IMR-90 (cell line): ENCODE data around the gene SCLY. TPM values are rescaled to one million over a fixed set of nuclear protein-coding genes. Genes with fewer than 3 reads are reported as not detected.
A peak's percentile ranks its signal among the peaks of the same experiment; 100 is the strongest.

Experiments used
- ATAC-seq: fragments of 200-7000 bp; cut with Tn5 transposase; 2 replicates; pipeline ENCODE4 v1.9.1; 2020; ENCODE audit warnings: low read depth, mild to moderate bottlenecking, moderate library complexity
- BruUV-seq: library from RNA; stranded (reverse); fragments of 400-500 nt; replicated peaks from 2 replicates; lab custom pipeline; 2021; lab: Mats Ljungman, UMichigan
- CTCF ChIA-PET: fragments of 300-600 bp; formaldehyde crosslinking; extraction: SDS; loops from one replicate; lab custom pipeline; 2021; ENCODE audit warnings: antibody characterized with exemption; lab: Yijun Ruan, JAX
- POLR2A ChIA-PET: fragments of 300-600 bp; sonication (Branson Sonifier 250); formaldehyde crosslinking; loops from one replicate; lab custom pipeline; 2022; ENCODE audit warnings: antibody characterized with exemption; ENCODE audit not compliant: unreplicated experiment; lab: Charles Lee
- DNase-seq: peaks from one replicate; pipeline ENCODE4 v3.0.0; 2013
- H2AFZ ChIP-seq: replicated peaks from 2 replicates; pipeline ENCODE3; 2013; ENCODE audit warnings: low read length, mild to moderate bottlenecking; ENCODE audit not compliant: poor library complexity
- H2AK5ac ChIP-seq: 2 replicates; pipeline ENCODE4 v1.6.1; 2013; ENCODE audit warnings: low read depth, low read length, inconsistent platforms
- H2AK9ac ChIP-seq: replicated peaks from 2 replicates; pipeline ENCODE3; 2013; ENCODE audit warnings: mild to moderate bottlenecking, low read depth, low read length, moderate library complexity; ENCODE audit not compliant: poor library complexity
- H2BK120ac ChIP-seq: 2 replicates; pipeline ENCODE4 v1.6.1; 2013; ENCODE audit warnings: low read depth, low read length, inconsistent platforms
- H2BK15ac ChIP-seq: 3 replicates; pipeline ENCODE4 v1.6.1; 2013; ENCODE audit warnings: low read depth, low read length, inconsistent platforms
- H2BK20ac ChIP-seq: 2 replicates; pipeline ENCODE4 v1.6.1; 2013; ENCODE audit warnings: low read depth, mild to moderate bottlenecking, inconsistent platforms, low read length, moderate library complexity
- H2BK5ac ChIP-seq: 2 replicates; pipeline ENCODE4 v1.6.1; 2013; ENCODE audit warnings: mild to moderate bottlenecking, low read depth, low read length, inconsistent platforms; ENCODE audit not compliant: poor library complexity, severe bottlenecking
- H3K14ac ChIP-seq: replicated peaks from 2 replicates; pipeline ENCODE4 v1.6.1; 2013; ENCODE audit warnings: low read depth, low read length, inconsistent platforms
- H3K18ac ChIP-seq: 2 replicates; pipeline ENCODE4 v1.6.1; 2013; ENCODE audit warnings: low read depth, low read length, control low read depth
- H3K23ac ChIP-seq: 2 replicates; pipeline ENCODE4 v1.6.1; 2013; ENCODE audit warnings: low read depth, low read length, inconsistent platforms
- H3K27ac ChIP-seq: 2 replicates; pipeline ENCODE4 v1.5.1; 2013; ENCODE audit warnings: mild to moderate bottlenecking, control low read depth, low read length; ENCODE audit not compliant: insufficient read depth
- H3K27me3 ChIP-seq: 2 replicates; pipeline ENCODE4 v1.6.1; 2013; ENCODE audit warnings: low read length; ENCODE audit not compliant: control insufficient read depth, insufficient read depth
- H3K36me3 ChIP-seq: 2 replicates; pipeline ENCODE4 v1.6.1; 2013; ENCODE audit warnings: low read length, mixed read lengths; ENCODE audit not compliant: control insufficient read depth, insufficient read depth
- H3K4ac ChIP-seq: 2 replicates; pipeline ENCODE4 v1.6.1; 2013; ENCODE audit warnings: low read depth, low read length, inconsistent platforms
- H3K4me1 ChIP-seq: 2 replicates; pipeline ENCODE4 v1.6.1; 2013; ENCODE audit warnings: low read length, mixed read lengths; ENCODE audit not compliant: control insufficient read depth, insufficient read depth
- H3K4me2 ChIP-seq: 2 replicates; pipeline ENCODE4 v1.6.1; 2013; ENCODE audit warnings: low read depth, mild to moderate bottlenecking, control low read depth, low read length, moderate library complexity
- H3K4me3 ChIP-seq: 2 replicates; pipeline ENCODE4 v1.5.1; 2013; ENCODE audit warnings: low read depth, mild to moderate bottlenecking, control low read depth, low read length, moderate library complexity; ENCODE audit not compliant: insufficient read depth
- H3K56ac ChIP-seq: 2 replicates; pipeline ENCODE4 v1.6.1; 2013; ENCODE audit warnings: low read length, inconsistent platforms; ENCODE audit not compliant: insufficient read depth; ENCODE audit errors: extremely low read depth
- H3K79me1 ChIP-seq, 2 experiments: 2 replicates each; pipeline ENCODE4 v1.6.1; 2013; ENCODE audit warnings: low read length in 2 of 2, inconsistent platforms in 1 of 2, low read depth in 1 of 2
- H3K9ac ChIP-seq: 2 replicates; pipeline ENCODE4 v1.6.1; 2013; ENCODE audit warnings: low read depth, low read length, control low read depth
- H3K9me1 ChIP-seq: 2 replicates; pipeline ENCODE4 v1.6.1; 2013; ENCODE audit warnings: low read length, inconsistent platforms; ENCODE audit not compliant: insufficient read depth
- H3K9me3 ChIP-seq: 2 replicates; pipeline ENCODE4 v1.6.1; 2013; ENCODE audit warnings: low read length; ENCODE audit not compliant: control insufficient read depth, insufficient read depth
- H4K20me1 ChIP-seq: 2 replicates; pipeline ENCODE4 v1.6.1; 2013; ENCODE audit warnings: low read length, inconsistent platforms; ENCODE audit not compliant: insufficient read depth
- H4K5ac ChIP-seq: 2 replicates; pipeline ENCODE4 v1.6.1; 2013; ENCODE audit warnings: mild to moderate bottlenecking, low read depth, low read length, control low read depth
- H4K8ac ChIP-seq, 2 experiments: 2 replicates each; pipeline ENCODE4 v1.6.1; 2013; ENCODE audit warnings: low read depth in 2 of 2, low read length in 2 of 2, control low read depth in 1 of 2, inconsistent platforms in 1 of 2
- H4K91ac ChIP-seq: 2 replicates; pipeline ENCODE4 v1.6.1; 2013; ENCODE audit warnings: low read depth, low read length, inconsistent platforms; ENCODE audit not compliant: insufficient read depth
- CEBPB ChIP-seq: IDR thresholded peaks from 2 replicates; pipeline ENCODE4 v1.6.1; 2012; ENCODE audit warnings: low read depth, low read length, improper control_type of control experiment
- MXI1 ChIP-seq: IDR thresholded peaks from 2 replicates; pipeline ENCODE4 v1.6.1; 2012; ENCODE audit warnings: low read depth, mild to moderate bottlenecking, low read length, moderate library complexity, borderline replicate concordance
- WGBS, 2 experiments: methylation state at CpG; one replicate each; pipeline versions ENCODE4 v1.1.5 to v1.1.7; 2013; ENCODE audit warnings: missing lambda C conversion rate in 2 of 2; ENCODE audit not compliant: insufficient read length in 1 of 2; ENCODE audit errors: extremely low coverage in 2 of 2; 5-methylcytosine and 5-hydroxymethylcytosine counted together
- dilution Hi-C: fragments of 300-500 bp; cut with HindIII; formaldehyde crosslinking; loops from one replicate; pipeline ENCODE4 v1.14.3; 2018; ENCODE audit warnings: low sequenced_read_pairs; ENCODE audit not compliant: unreplicated experiment
- in situ Hi-C: fragments of 300-500 bp; cut with MboI; formaldehyde crosslinking; loops from 3 replicates; pipeline ENCODE4 v1.14.3; 2019; ENCODE audit warnings: low sequenced_read_pairs, inconsistent platforms, mixed read lengths
- intact Hi-C: fragments of 100-400 bp; cut with micrococcal nuclease; formaldehyde crosslinking; loops from 2 replicates; pipeline ENCODE4 v1.10.0; 2022
- polyA plus RNA-seq, 3 experiments: library from polyadenylated mRNA; depleted of rRNA; stranded (reverse); fragments of >200 nt; gene quantifications; 2 replicates each; pipeline ENCODE4 v1.2.3, GENCODE V29; 2012; ENCODE audit warnings: low replicate concordance in 1 of 3
- total RNA-seq: library from RNA; depleted of rRNA; stranded (reverse); fragments of >200 nt; gene quantifications from 2 replicates; pipeline ENCODE4 v1.2.3, GENCODE V29; 2012

SCLY gene
- total and polyA plus RNA-seq, 2 of the 4 experiments (the other 2 are of a cell fraction): 8.6 to 10.5 TPM

DNA sequence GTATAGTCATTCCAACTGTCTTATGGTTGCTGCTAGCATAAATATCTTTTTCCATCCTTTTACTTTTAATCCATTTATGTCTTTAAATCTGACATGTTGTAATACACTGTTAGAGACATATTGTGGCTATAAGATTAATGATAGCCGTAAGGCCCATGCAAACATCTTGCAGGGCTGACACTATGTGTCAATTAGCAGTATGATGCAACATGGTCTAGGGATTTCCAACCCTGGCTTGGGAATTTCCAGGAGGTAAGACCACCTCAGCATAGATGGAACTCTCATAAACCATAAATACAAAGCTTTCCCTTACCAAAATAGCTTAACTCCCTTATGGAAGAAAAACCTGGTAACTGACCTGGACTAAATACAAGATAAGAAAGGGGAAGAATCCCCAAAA is 16.5 kb downstream of the SCLY start:
- no CpG with 5 or more reads among the region's 1 CpG for WGBS, 2 experiments
- dilution Hi-C loops: no loop called here
- TF ChIP-seq MXI1: no peak
- peak; percentile 47 for TF ChIP-seq CEBPB
- ChIA-PET POLR2A (no interaction called here), CTCF (interaction anchor here (0.7 kb wide), 1 partner anchor 82 kb away, joined by 3 read pairs; no protein-coding TSS in a partner anchor)
- intact Hi-C loops: no loop called here
- Histone ChIP-seq H3K9me1 (no peaks in the 10 kb centered on the region; the same call in 1 of the 2 replicates), H4K5ac (no peak overlapping the region), H4K91ac (no peak overlapping the region), H3K4me3 (no peak overlapping the region), H2BK5ac (no peak overlapping the region), H3K14ac (no peak overlapping the region), H3K36me3 (peaks cover 22% of the 10 kb centered on the region), H2AK5ac (no peak overlapping the region), H3K27me3 (no peaks in the 10 kb centered on the region), H3K4me1 (no peaks in the 10 kb centered on the region), H3K9me3 (peaks cover 5% of the 10 kb centered on the region), H2BK15ac (no peak overlapping the region), H3K18ac (no peak overlapping the region), H2BK120ac (no peak overlapping the region), H3K9ac (no peak overlapping the region), H2AFZ (no peak overlapping the region), H2AK9ac (no peak overlapping the region), H3K79me1 (no peaks in the 10 kb centered on the region), H4K20me1 (no peaks in the 10 kb centered on the region; the same call in 1 of the 2 replicates), H4K8ac (no peak overlapping the region), H3K56ac (no peak overlapping the region), H3K27ac (no peak overlapping the region), H3K4me2 (no peak overlapping the region), H2BK20ac (no peak overlapping the region), H3K23ac (no peak overlapping the region), H3K4ac (no peak overlapping the region)
- no peak for ATAC-seq
- BruUV-seq: no TSS peak
- in situ Hi-C loops: no loop called here
- DNase-seq: peak; percentile 21
